SHP77 (cell line): ENCODE results near the gene GGT6.

Source experiments
- DNase-seq, 2 experiments: peaks; one replicate each; lab custom pipeline; 2025; lab: John Stamatoyannopoulos, UW

The GGT6 gene

GRCh38 chr17:4551141-4551540, 9.2 kb downstream of the GGT6 start:
- DNase-seq = peak in 1 of 2 experiments; percentile 27

DNA sequence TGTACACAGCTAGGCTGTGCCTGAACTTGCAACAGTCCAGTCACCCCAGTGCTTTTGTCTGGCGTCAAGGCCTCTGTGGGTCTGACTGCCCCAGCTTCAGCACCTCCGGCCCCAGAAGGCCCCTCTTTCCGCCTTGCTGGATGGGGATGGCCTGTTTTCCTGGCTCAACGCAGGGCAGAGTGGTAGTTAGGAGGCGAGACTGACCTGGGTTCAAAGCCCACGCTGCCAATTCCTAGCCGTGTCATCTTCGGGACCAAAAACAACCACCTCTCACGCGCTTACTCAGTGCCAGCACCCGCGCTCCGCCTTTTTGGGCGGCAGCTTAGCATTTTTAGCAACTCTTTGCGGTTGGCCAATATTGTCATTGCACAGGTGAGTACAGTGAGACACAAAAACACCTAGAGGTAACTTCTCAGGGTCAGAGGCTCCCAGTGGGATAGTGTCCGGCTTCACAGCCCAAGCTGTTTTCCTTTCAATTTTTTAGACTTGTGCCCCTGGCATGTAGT, 9.8 kb downstream of the GGT6 start:
- DNase-seq = no peak

- no peak for DNase-seq
These were observed 10.4 kb downstream of the GGT6 start for GRCh38 chr17:4549781-4550533.

DNA sequence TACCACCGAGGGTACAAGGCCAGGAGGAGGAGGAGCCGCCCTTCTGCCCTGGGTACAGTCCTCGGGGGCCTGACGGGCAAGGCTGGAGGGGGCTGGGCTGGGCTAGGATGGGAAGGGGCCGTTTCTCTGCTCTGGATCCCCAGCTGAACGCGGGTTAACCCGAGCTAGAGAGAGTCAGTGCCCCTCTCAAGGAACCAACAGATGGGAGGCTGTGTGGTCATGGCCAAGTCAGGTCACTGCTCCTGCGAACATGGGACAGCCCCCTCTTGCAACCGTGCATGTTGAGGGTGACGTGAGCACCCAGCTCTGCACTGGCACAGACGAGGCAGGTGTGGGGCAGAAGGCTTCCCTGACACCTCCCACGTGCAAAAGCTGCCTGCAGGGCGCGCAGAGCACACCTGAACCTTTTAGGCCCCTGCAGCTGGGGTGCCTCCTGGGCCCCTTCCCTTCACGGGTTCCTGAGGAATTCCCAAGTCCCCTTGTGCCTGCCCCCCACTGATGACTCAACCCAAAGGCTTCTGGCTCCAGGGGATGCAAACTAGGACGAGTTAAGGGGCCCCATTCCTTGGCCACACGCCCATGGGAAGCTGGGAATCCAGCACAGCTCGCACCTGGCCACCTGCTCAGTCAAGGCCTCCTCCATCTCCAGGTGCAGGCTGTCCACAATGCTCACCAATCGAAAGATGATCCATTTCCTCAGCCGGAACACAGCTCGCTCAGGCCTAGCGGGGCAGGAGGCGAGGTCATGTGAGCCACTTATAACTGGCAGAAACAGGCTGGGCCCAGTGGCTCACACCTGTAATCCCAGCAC, 11.5 kb downstream of the GGT6 start:
- DNase-seq = no peak

DNA sequence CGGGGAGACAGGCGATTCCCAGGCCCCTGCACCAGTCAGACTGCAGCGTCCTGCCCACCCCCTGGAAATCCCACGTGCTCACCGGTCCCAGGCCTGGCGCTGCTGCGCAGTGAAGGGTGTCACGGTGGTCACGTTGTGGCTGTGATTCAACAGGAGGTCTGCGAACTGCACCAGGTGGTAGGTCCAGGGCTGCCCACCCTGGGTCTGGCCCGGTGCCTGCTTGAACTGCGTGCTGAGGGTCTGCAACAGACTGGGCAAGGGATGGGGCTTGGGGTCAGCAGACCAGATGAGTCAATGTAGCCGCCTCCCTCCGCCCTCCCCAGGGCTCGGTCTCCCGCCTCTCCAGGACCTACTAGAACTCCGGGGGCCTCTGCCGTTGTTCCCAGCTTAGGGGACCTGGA, 12.3 kb downstream of the GGT6 start:
- DNase-seq = no peak

DNA sequence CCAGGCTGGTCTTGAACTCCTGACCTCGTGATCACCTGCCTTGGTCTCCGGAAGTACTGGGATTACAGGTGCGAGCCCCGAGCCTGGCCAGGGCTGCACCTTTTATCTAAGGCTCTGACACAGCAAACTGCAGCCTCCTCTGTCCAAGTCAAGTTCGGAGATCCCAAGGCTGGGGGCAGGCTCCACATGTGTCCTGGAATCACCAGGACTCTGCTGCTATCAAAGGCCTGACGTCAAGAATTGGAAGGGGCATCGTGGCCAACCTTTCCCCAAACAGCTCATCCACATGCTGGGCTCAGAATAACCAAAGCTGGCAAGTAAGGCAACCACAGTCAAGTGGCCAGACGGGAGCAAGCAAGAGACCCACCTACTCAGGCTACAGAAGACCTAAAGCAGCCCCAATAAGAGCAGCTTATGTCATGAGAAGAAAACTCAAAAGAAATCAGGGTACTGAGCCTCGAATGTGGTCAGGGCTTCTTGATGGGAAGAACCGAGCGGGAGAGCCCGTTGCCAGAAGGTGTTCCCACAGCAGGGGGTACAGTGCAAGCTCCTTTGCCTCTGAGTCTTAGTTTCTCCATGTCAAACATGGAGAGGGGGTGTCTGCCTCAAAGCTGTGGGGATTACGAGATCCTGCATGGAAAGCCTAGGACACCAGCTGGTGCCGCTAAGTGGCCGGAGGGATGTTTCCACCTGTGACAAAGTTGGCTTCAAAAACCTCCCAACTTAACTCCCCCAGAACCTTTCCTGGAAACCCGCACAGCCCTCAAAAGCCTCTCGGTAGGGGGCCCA, 13.1 kb downstream of the GGT6 start:
- DNase-seq = no peak

- no peak for DNase-seq
These were observed 15.0 kb downstream of the GGT6 start for GRCh38 chr17:4545217-4545951.

DNA sequence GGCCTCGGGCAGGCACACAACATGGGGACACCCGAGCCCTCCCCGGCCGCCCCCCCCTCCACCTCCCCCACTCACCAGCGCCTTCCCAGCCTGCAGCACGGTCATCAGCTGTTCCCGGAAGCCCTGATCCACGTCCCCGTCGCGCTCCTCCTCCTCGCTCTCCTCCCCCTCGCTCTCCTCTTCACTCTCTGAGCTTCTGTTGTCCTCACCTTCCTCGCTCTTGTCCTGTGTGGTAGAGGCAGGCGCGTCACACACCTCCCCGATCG, 15.5 kb downstream of the GGT6 start:
- no peak for DNase-seq

- DNase-seq = no peak
These were observed 16.0 kb downstream of the GGT6 start for GRCh38 chr17:4544135-4544950.

GRCh38 chr17:4543557-4544026, 16.8 kb downstream of the GGT6 start:
- DNase-seq = no peak

- DNase-seq = no peak
These were observed 17.6 kb downstream of the GGT6 start for GRCh38 chr17:4542726-4543191.

DNA sequence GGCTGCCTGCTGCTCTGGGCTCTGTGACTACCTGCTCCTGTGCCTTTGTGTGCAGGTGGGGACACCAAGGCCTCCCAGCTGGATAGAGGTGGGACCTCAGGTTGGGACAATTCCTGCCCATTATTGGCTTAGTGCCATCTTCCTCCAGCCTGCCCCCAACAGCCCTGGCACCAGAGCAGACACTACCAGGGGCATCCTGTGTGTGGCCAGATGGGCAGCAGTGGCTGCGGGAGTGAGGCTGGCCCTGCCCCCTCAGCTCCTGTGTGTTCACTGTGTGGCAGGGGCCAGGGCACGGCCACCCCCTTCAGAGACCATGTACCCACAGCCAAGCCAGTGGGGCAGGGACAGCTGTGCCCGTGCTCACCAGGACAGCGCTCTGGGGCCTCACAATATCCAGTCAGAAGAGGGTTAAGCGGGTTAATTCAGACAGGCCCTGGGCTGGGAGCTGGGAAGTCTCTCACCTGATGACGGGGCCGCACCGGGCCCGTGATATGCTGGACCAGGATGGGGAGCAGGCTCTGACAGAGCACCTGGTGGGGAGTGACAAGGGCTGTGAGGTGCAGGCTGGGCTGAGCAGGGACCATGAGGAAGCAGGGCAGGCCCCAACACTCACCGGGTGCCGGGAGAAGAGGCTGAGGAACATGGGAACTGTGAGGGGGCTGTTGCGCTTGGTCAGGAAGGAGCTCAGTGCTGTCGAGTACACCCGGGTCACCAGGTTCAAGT, 18.2 kb downstream of the GGT6 start:
- no peak for DNase-seq

GRCh38 chr17:4541328-4542002, 18.9 kb downstream of the GGT6 start:
- no peak for DNase-seq

GRCh38 chr17:4540687-4541327, 19.6 kb downstream of the GGT6 start:
- DNase-seq = no peak

DNA sequence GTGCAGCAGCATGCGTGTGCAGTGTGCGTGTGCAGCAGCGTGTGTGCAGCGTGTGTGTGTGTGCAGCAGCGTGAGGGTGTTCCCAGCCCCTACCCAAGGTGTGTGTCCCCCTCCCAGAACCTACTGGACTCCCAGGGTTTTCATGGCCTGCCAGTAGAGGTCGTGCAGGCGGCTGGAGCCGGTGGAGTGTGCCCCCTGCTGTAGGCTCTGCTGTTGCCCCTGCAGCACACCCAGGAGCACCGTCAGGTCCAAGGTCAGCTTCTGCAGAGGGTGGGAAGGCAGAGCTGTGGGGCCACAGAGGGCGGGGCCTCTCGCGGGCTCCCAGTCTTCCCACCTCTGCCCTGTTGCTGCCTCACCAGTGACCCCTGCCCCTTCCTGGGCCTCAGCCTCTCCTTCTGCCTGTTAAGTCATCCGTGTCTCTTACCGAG, 20.1 kb downstream of the GGT6 start:
- no peak for DNase-seq

GRCh38 chr17:4539576-4540223, 20.7 kb downstream of the GGT6 start:
- DNase-seq = no peak

GRCh38 chr17:4539025-4539424, 21.4 kb downstream of the GGT6 start:
- no peak for DNase-seq

DNA sequence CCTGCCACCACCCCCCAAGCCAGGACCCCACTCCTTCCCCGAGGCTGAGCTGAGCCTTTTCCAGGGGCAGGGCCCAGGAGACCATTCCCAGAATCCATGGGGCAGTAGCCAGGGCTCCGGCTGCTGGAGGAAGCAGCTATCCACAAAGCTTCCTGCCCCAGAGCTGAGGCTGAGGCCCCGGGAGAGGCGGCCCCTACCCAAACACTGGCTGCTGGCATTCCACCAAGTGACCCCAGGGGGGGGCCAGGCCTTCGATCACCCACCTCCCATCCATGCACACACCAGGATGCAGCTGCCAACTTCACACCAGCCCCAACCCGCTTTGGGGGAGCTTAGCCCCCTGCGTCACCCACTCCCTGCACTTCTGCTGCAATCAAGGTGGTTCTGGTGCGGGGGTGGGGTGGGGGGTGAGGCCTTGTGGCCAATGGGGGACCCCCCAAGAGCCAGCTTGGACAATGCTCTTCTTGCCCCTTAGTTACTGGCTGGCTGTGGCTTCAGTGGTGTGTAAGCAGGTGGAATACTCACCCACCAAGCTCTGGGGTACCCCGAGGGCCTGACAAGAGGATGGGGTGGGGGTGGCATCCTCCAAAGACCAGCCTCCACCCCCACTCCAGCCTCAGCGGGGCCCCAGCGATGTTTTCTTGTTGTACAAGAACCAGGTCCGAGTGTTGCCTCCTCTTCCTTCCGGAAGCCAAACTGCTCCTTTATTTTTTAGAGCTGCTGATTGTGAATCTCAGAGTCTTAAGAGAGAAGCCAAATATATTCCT, 22.0 kb downstream of the GGT6 start:
- DNase-seq = no peak
